T-cell (primary cell): ENCODE data around the gene PLPP4. TPM values are rescaled to one million over a fixed set of nuclear protein-coding genes. Genes with fewer than 3 reads are reported as not detected.

Experiments used
- ATAC-seq, 4 experiments: fragments of 200-7000 bp in 3 of 4; fragments of 150-1000 bp in 1 of 4; cut with Tn5 transposase; replicated peaks in 1 of 4; 1 replicate in 3 of 4; 2 replicates in 1 of 4; pipeline ENCODE4 v1.10.0; 2021; ENCODE audit warnings: moderate library complexity in 3 of 4, mild to moderate bottlenecking in 2 of 4, moderate number of reproducible peaks in 1 of 4
- CTCF ChIA-PET, 2 donors: fragments of 300-600 bp; sonication (Branson Sonifier 250); formaldehyde crosslinking; loops; one replicate each; lab custom pipeline; 2022; ENCODE audit warnings: antibody characterized with exemption in 2 of 2; lab: Charles Lee
- POLR2A ChIA-PET, 2 donors: fragments of 300-600 bp; sonication (Branson Sonifier 250); formaldehyde crosslinking; loops; one replicate each; lab custom pipeline; 2022; ENCODE audit warnings: antibody characterized with exemption in 2 of 2; lab: Charles Lee
- DNase-seq, 35 experiments: peaks; one replicate each; pipeline versions ENCODE4 v3.0.0 to v3.0.0-alpha.2; 2013 to 2023
- H3K27ac ChIP-seq: one replicate; pipeline ENCODE4 v1.5.1; 2013; ENCODE audit warnings: low read length
- H3K27me3 ChIP-seq, 2 experiments: replicated peaks in 1 of 2; 1 replicate in 1 of 2; 2 replicates in 1 of 2; pipeline versions ENCODE4 v1.6.1 to v1.7.0; 2013; ENCODE audit warnings: low read length in 1 of 2, mixed read lengths in 1 of 2; ENCODE audit not compliant: control insufficient read depth in 2 of 2, insufficient read depth in 2 of 2; ENCODE audit errors: extremely low read depth in 1 of 2
- H3K36me3 ChIP-seq, 2 donors: 1 replicate in 1 of 2; 2 replicates in 1 of 2; pipeline versions ENCODE4 v1.6.1 to v1.7.0; 2013; ENCODE audit warnings: low read length in 1 of 2; ENCODE audit not compliant: control insufficient read depth in 2 of 2, insufficient read depth in 1 of 2; ENCODE audit errors: extremely low read depth in 1 of 2
- H3K4me1 ChIP-seq, 2 experiments: 1 replicate in 1 of 2; 2 replicates in 1 of 2; pipeline versions ENCODE4 v1.6.1 to v1.7.0; 2013; ENCODE audit warnings: low read length in 2 of 2, mixed read lengths in 1 of 2; ENCODE audit not compliant: insufficient read depth in 2 of 2, control insufficient read depth in 1 of 2; ENCODE audit errors: extremely low read depth in 1 of 2
- H3K4me3 ChIP-seq, 2 donors: 1 replicate in 1 of 2; 2 replicates in 1 of 2; pipeline versions ENCODE4 v1.5.1 to v1.7.0; 2013; ENCODE audit warnings: mild to moderate bottlenecking in 2 of 2, low read length in 1 of 2, moderate library complexity in 1 of 2; ENCODE audit not compliant: control insufficient read depth in 1 of 2; ENCODE audit errors: extremely low read depth in 1 of 2
- H3K9me3 ChIP-seq: 2 replicates; pipeline ENCODE4 v1.7.0; 2013
- H3K27ac Mint-ChIP-seq, 2 donors: one replicate each; pipeline ENCODE4 v1.8.0; 2020 to 2021; ENCODE audit warnings: mild to moderate bottlenecking in 2 of 2, mixed read lengths in 2 of 2
- H3K27me3 Mint-ChIP-seq, 2 donors: one replicate each; pipeline ENCODE4 v1.8.0; 2021 to 2022; ENCODE audit warnings: mixed read lengths in 2 of 2
- H3K36me3 Mint-ChIP-seq: one replicate; pipeline ENCODE4 v1.8.0; 2021; ENCODE audit warnings: mixed read lengths
- H3K4me1 Mint-ChIP-seq, 3 donors: one replicate each; pipeline ENCODE4 v1.8.0; 2020 to 2022; ENCODE audit warnings: mixed read lengths in 3 of 3, mild to moderate bottlenecking in 1 of 3
- H3K4me3 Mint-ChIP-seq, 3 donors: one replicate each; pipeline ENCODE4 v1.8.0; 2020 to 2022; ENCODE audit warnings: mild to moderate bottlenecking in 3 of 3, mixed read lengths in 3 of 3, moderate library complexity in 3 of 3
- H3K9me3 Mint-ChIP-seq, 3 donors: one replicate each; pipeline ENCODE4 v1.8.0; 2020 to 2022; ENCODE audit warnings: mixed read lengths in 3 of 3
- WGBS: methylation state at CpG from one replicate; pipeline ENCODE4 v1.1.5; 2013; ENCODE audit warnings: missing lambda C conversion rate; ENCODE audit not compliant: insufficient coverage; 5-methylcytosine and 5-hydroxymethylcytosine counted together
- total RNA-seq, 35 experiments: library from RNA in 6 of 35; stranded (reverse) in 6 of 35; fragments of 120-200 nt in 1 of 35; gene quantifications; one replicate each; pipeline versions ENCODE4 v1.2.1 to v1.2.4 and lab custom pipeline; 2013 to 2026

PLPP4 gene
- total RNA-seq, 5 donors from 2014 or later (not counting 1 experiment from before 2014, with no cell fraction given): not detected

DNA sequence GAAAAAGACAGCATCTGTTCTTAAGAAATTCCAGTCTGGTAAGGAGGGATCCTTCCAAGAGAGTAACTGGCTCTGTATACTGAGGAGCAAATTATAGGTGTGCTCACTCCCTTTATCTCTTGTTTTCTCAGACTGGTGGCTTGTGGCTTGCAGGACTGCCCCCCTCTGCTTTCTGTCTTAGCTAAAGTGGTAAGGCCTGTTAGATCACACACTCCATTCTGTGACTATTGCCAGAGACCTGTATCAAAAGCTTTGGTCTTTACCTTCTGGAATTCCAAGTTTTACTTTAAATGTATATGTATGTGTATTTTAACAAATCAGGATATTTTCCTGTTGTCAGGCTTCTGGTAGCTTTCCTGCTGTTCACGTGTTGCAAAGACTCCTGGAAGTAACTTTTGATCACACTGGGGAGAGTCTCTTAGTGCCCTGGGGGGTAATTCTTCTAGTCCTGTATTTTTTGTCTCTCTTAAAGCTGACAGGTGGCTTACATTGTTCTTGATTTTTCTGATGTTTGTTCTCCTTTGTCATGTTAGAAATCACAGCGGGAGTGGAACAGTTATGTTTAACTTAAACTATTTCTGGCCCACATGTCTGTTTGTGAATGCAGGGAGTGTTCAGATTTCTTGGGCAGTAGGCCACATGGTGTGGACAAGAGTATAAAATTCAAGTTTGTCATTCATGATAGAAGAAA, 99.0 kb downstream of the PLPP4 start:
- POLR2A ChIA-PET: no interaction called here

GRCh38 chr10:120557311-120557710, 100.3 kb downstream of the PLPP4 start:
- Histone ChIP-seq H3K4me3 (no peak overlapping the region), H3K27ac (no peak overlapping the region), H3K36me3 (no peaks in the 10 kb centered on the region), H3K4me1 (no peaks in the 10 kb centered on the region), H3K9me3 (no peaks in the 10 kb centered on the region), H3K27me3 (no peaks in the 10 kb centered on the region)
- Mint-ChIP-seq H3K9me3 (peaks cover 4 to 20% (median 12%) of the 10 kb centered on the region in 3 donors), H3K27ac (no peak overlapping the region), H3K4me3 (no peak overlapping the region), H3K36me3 (no peaks in the 10 kb centered on the region), H3K4me1 (no peaks in the 10 kb centered on the region), H3K27me3 (no peaks in the 10 kb centered on the region)
- no peak for ATAC-seq
- ChIA-PET CTCF (no interaction called here), POLR2A (no interaction called here)
- DNase-seq: no peak
- 100% methylated on average over 1 of the region's 4 CpGs for WGBS

More for the DNA sequence above, 99.0 kb downstream of the PLPP4 start:
- H3K36me3 Mint-ChIP-seq: no peaks in the 10 kb centered on the region
- peaks cover 4 to 20% (median 12%) of the 10 kb centered on the region in 3 donors for H3K9me3 Mint-ChIP-seq
- ATAC-seq (no peak), DNase-seq (no peak)
- Histone ChIP-seq H3K4me1 (no peaks in the 10 kb centered on the region), H3K4me3 (no peak overlapping the region), H3K9me3 (no peaks in the 10 kb centered on the region), H3K36me3 (no peaks in the 10 kb centered on the region), H3K27ac (no peak overlapping the region), H3K27me3 (no peaks in the 10 kb centered on the region)
- CTCF ChIA-PET: no interaction called here
- WGBS: 70% methylated on average over 2 of the region's 2 CpGs
- H3K27me3 Mint-ChIP-seq: no peaks in the 10 kb centered on the region
- no peak overlapping the region for H3K27ac Mint-ChIP-seq
- no peaks in the 10 kb centered on the region for H3K4me1 Mint-ChIP-seq
- no peak overlapping the region for H3K4me3 Mint-ChIP-seq

GRCh38 chr10:120559800-120560199, 102.8 kb downstream of the PLPP4 start:
- H3K4me1 Mint-ChIP-seq: no peaks in the 10 kb centered on the region
- H3K27ac Mint-ChIP-seq: no peak overlapping the region
- Histone ChIP-seq H3K9me3 (no peaks in the 10 kb centered on the region), H3K27ac (no peak overlapping the region), H3K4me3 (no peak overlapping the region), H3K27me3 (no peaks in the 10 kb centered on the region), H3K36me3 (no peaks in the 10 kb centered on the region), H3K4me1 (no peaks in the 10 kb centered on the region)
- CTCF ChIA-PET: no interaction called here
- no peaks in the 10 kb centered on the region for H3K27me3 Mint-ChIP-seq
- no peak for DNase-seq
- peaks cover 0 to 4% (median 0%) of the 10 kb centered on the region in 3 donors for H3K9me3 Mint-ChIP-seq
- WGBS: 80% methylated on average over 4 of the region's 11 CpGs
- POLR2A ChIA-PET: no interaction called here
- no peak for ATAC-seq
- no peak overlapping the region for H3K4me3 Mint-ChIP-seq
- H3K36me3 Mint-ChIP-seq: no peaks in the 10 kb centered on the region

GRCh38 chr10:120562956-120563355, 105.9 kb downstream of the PLPP4 start:
- WGBS: 100% methylated on average over 2 of the region's 9 CpGs
- ATAC-seq: no peak
- POLR2A ChIA-PET: no interaction called here

GRCh38 chr10:120570418-120570817, 113.4 kb downstream of the PLPP4 start:
- no peak for ATAC-seq
- no peak overlapping the region for H3K4me3 ChIP-seq
- no peaks in the 10 kb centered on the region for H3K27me3 Mint-ChIP-seq
- H3K9me3 ChIP-seq: no peaks in the 10 kb centered on the region
- POLR2A ChIA-PET: no interaction called here
- CTCF ChIA-PET: interaction anchor here in 1 of 2 donors (0.6 kb wide), 1 partner anchor 51 kb away, joined by 3 read pairs; no protein-coding TSS in a partner anchor
- H3K27ac Mint-ChIP-seq: no peak overlapping the region
- no peaks in the 10 kb centered on the region for H3K36me3 ChIP-seq
- no peaks in the 10 kb centered on the region for H3K36me3 Mint-ChIP-seq
- no peak overlapping the region for H3K4me3 Mint-ChIP-seq
- no peaks in the 10 kb centered on the region for H3K4me1 Mint-ChIP-seq
- no peak for DNase-seq
- H3K9me3 Mint-ChIP-seq: peaks cover 0 to 4% (median 0%) of the 10 kb centered on the region in 3 donors
- 100% methylated on average over 1 of the region's 2 CpGs for WGBS
- H3K27ac ChIP-seq: no peak overlapping the region
- H3K27me3 ChIP-seq: no peaks in the 10 kb centered on the region
- H3K4me1 ChIP-seq: no peaks in the 10 kb centered on the region

More at GRCh38 chr10:120562956-120563355, 105.9 kb downstream of the PLPP4 start:
- Mint-ChIP-seq H3K27me3 (no peaks in the 10 kb centered on the region), H3K27ac (no peak overlapping the region), H3K4me1 (no peaks in the 10 kb centered on the region), H3K9me3 (peaks cover 0 to 4% (median 0%) of the 10 kb centered on the region in 3 donors), H3K36me3 (no peaks in the 10 kb centered on the region), H3K4me3 (no peak overlapping the region)
- no peak for DNase-seq
- no peaks in the 10 kb centered on the region for H3K36me3 ChIP-seq
- CTCF ChIA-PET: no interaction called here
- no peak overlapping the region for H3K4me3 ChIP-seq
- no peaks in the 10 kb centered on the region for H3K9me3 ChIP-seq
- no peak overlapping the region for H3K27ac ChIP-seq
- H3K4me1 ChIP-seq: no peaks in the 10 kb centered on the region
- no peaks in the 10 kb centered on the region for H3K27me3 ChIP-seq

- no peaks in the 10 kb centered on the region for H3K4me1 Mint-ChIP-seq
- ATAC-seq (no peak), DNase-seq (no peak)
- Histone ChIP-seq H3K4me3 (no peak overlapping the region), H3K36me3 (no peaks in the 10 kb centered on the region), H3K9me3 (no peaks in the 10 kb centered on the region), H3K4me1 (no peaks in the 10 kb centered on the region), H3K27ac (no peak overlapping the region), H3K27me3 (no peaks in the 10 kb centered on the region)
- POLR2A ChIA-PET: no interaction called here
- H3K9me3 Mint-ChIP-seq: peaks cover 0 to 6% (median 0%) of the 10 kb centered on the region in 3 donors
- no peak overlapping the region for H3K27ac Mint-ChIP-seq
- CTCF ChIA-PET: no interaction called here
- no peak overlapping the region for H3K4me3 Mint-ChIP-seq
- no peaks in the 10 kb centered on the region for H3K36me3 Mint-ChIP-seq
- peaks cover under 1% of the 10 kb centered on the region in 2 donors for H3K27me3 Mint-ChIP-seq
These were observed 114.2 kb downstream of the PLPP4 start for GRCh38 chr10:120571266-120571665.
